ENCODE results near the gene NR3C1.

NR3C1 gene

DNA sequence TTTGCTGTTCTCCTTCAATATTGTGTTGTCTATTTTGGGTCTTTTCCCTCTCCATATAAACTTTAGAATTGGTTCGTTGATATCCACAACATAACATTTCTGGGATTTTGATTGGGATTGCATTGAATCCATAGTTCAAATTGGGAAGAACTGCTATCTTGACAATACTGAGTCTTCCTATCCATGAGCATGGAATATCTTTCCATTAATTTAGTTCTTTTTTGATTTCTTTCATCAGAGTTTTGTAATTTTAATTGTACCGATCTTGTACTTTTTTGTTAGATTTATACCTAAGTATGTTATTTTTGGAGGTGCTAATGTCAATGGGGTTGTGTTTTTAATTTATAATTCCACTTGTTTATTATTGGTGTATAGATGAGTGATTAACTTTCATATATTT lies 135.1 kb downstream of the NR3C1 start:
- no peaks in the 10 kb centered on the region for H3K4me1 ChIP-seq (ENCODE audit: insufficient read depth, low read length)
- WGBS: 100% methylated on average over 1 of the region's 2 CpGs
- no peak overlapping the region for H3K4me3 ChIP-seq (ENCODE audit: low read length)
- H3K9me3 ChIP-seq (ENCODE audit: insufficient read depth, low read depth, low read length): peaks cover 10% of the 10 kb centered on the region; the same call in 1 of the 2 replicates
- H3K9ac ChIP-seq (ENCODE audit: low read depth, low read length): no peak overlapping the region
- H3K27ac ChIP-seq (ENCODE audit: low read depth, low read length): no peak overlapping the region
- no peaks in the 10 kb centered on the region for H3K27me3 ChIP-seq (ENCODE audit: insufficient read depth, low read length)
- H3K36me3 ChIP-seq (ENCODE audit: insufficient read depth, low read length): no peaks in the 10 kb centered on the region

DNA sequence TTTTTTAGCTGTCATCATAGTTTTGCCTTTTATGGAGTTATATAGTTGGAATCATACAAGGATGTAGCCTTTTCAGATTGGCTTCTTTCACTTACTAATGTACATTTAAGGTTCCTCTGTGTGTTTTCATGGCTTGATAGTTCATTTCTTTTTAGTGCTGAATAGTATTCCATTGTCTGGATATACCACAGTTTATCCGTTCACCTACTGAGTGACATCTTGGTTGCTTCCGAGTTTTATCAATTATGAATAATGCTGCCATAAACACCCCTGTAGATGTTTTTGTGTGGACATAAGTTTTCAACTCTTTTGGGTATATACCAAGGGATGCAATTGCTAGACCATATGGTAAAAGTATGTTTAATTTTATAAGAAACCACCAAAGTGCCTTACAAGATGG lies 136.3 kb downstream of the NR3C1 start:
- Histone ChIP-seq H3K4me3 (ENCODE audit: low read length) (no peak overlapping the region), H3K9me3 (ENCODE audit: insufficient read depth, low read depth, low read length) (peaks cover 10% of the 10 kb centered on the region; the same call in 1 of the 2 replicates), H3K27me3 (ENCODE audit: insufficient read depth, low read length) (no peaks in the 10 kb centered on the region), H3K27ac (ENCODE audit: low read depth, low read length) (no peak overlapping the region), H3K9ac (ENCODE audit: low read depth, low read length) (no peak overlapping the region), H3K4me1 (ENCODE audit: insufficient read depth, low read length) (no peaks in the 10 kb centered on the region), H3K36me3 (ENCODE audit: insufficient read depth, low read length) (no peaks in the 10 kb centered on the region)
- 91% methylated on average over 2 of the region's 2 CpGs for WGBS

DNA sequence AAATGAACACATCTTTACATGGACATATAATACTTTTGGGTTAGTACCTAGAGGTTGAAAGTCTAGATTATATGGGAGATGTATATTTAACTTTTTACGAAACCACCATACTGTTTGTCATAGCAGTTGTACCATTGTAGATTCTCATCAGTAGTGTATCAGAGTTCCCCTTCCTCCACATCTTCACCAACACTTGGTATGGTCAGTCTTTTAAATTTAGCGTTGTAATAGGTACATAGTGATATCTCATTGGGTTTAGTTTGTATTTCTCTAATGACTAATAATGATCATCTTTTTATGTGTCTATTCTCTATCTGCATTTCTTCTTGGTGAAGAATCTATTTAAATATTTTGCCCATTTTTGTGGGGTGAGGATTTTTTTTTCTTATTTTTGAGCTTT lies 137.5 kb downstream of the NR3C1 start:
- no peak overlapping the region for H3K4me3 ChIP-seq (ENCODE audit: low read length)
- no CpG with 5 or more reads among the region's 2 CpGs for WGBS
- H3K27ac ChIP-seq (ENCODE audit: low read depth, low read length): no peak overlapping the region
- no peaks in the 10 kb centered on the region for H3K4me1 ChIP-seq (ENCODE audit: insufficient read depth, low read length)
- no peaks in the 10 kb centered on the region for H3K36me3 ChIP-seq (ENCODE audit: insufficient read depth, low read length)
- H3K27me3 ChIP-seq (ENCODE audit: insufficient read depth, low read length): no peaks in the 10 kb centered on the region
- H3K9ac ChIP-seq (ENCODE audit: low read depth, low read length): no peak overlapping the region
- peaks cover 10% of the 10 kb centered on the region; the same call in 1 of the 2 replicates for H3K9me3 ChIP-seq (ENCODE audit: insufficient read depth, low read depth, low read length)

DNA sequence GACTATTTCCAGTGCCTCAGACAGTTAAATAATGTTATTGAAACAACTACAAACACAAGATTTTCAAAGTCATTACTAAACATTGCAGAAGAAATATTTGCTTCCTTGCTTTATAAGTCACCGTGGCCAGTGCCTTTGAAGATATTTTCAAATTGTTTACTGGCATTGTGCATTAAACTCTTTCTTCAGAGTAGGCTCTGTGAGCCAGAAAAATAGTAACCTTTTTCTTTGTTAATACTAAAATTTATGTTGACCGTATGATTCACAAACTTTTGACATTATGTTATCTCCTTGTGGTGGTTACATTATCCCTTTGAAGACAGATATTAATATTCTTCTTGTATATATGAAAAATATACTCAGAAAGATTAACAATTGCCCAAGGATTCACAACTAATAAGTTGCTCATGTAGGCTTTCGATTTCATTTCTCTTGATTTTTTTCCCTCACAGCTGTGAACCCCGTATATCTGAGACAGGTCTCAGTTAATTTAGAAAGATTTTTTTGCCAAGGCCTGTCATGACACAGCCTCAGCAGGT lies 140.1 kb downstream of the NR3C1 start:
- Histone ChIP-seq H3K4me1 (ENCODE audit: insufficient read depth, low read length) (no peaks in the 10 kb centered on the region), H3K9ac (ENCODE audit: low read depth, low read length) (no peak overlapping the region), H3K36me3 (ENCODE audit: insufficient read depth, low read length) (no peaks in the 10 kb centered on the region), H3K27me3 (ENCODE audit: insufficient read depth, low read length) (no peaks in the 10 kb centered on the region), H3K27ac (ENCODE audit: low read depth, low read length) (no peak overlapping the region), H3K9me3 (ENCODE audit: insufficient read depth, low read depth, low read length) (peaks cover 10% of the 10 kb centered on the region; the same call in 1 of the 2 replicates), H3K4me3 (ENCODE audit: low read length) (no peak overlapping the region)
- 94% methylated on average over 3 of the region's 4 CpGs for WGBS

DNA sequence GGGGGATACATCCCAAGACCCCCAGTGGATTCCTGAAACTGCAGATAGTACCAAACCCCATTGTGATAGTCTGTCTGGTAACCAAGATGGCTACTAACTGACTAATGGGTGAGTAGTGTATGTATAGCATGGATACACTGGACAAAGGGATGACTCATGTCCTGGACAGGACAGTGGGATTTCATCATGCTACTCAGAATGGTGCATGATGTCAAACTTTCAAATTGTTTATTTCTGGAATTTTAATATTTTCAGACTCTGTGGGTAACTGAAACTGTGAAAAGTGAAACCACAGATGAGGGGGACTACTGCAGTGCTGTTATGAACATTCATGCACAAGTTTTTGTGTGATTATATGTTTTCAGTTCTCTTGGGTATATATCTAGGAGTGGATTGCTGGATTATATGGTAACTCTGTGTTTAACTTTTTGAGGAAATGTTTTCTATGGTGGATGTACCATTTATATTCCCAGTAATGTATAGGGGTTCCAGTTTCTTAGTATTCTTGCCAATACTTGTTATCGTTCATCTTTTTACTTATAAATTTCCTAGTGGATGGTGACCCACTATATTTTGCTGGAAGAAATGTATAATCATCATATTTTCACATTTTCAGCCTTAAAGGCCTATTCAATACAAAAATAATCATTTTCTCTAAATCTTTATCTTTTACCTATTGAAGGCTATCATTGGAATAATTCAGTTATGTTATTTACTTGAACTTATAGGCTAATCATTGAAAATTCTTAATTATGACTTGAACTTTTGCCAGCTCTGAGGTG lies 140.9 kb downstream of the NR3C1 start:
- Histone ChIP-seq H3K9ac (ENCODE audit: low read depth, low read length) (no peak overlapping the region), H3K27ac (ENCODE audit: low read depth, low read length) (no peak overlapping the region), H3K4me3 (ENCODE audit: low read length) (no peak overlapping the region), H3K27me3 (ENCODE audit: insufficient read depth, low read length) (no peaks in the 10 kb centered on the region), H3K4me1 (ENCODE audit: insufficient read depth, low read length) (no peaks in the 10 kb centered on the region), H3K36me3 (ENCODE audit: insufficient read depth, low read length) (no peaks in the 10 kb centered on the region), H3K9me3 (ENCODE audit: insufficient read depth, low read depth, low read length) (peaks cover 9% of the 10 kb centered on the region; the same call in 1 of the 2 replicates)
- no CpG with 5 or more reads among the region's 1 CpG for WGBS

- WGBS: 98% methylated on average over 7 of the region's 7 CpGs
- Histone ChIP-seq H3K4me3 (ENCODE audit: low read length) (no peak overlapping the region), H3K9ac (ENCODE audit: low read depth, low read length) (no peak overlapping the region), H3K9me3 (ENCODE audit: insufficient read depth, low read depth, low read length) (0 out of 2 replicates have a peak, but pooled peaks cover 5% of the 10 kb centered on the region), H3K4me1 (ENCODE audit: insufficient read depth, low read length) (no peaks in the 10 kb centered on the region), H3K36me3 (ENCODE audit: insufficient read depth, low read length) (no peaks in the 10 kb centered on the region), H3K27me3 (ENCODE audit: insufficient read depth, low read length) (no peaks in the 10 kb centered on the region), H3K27ac (ENCODE audit: low read depth, low read length) (no peak overlapping the region)
Observed at GRCh38 chr5:143261748-143262392, 141.6 kb downstream of the NR3C1 start.

DNA sequence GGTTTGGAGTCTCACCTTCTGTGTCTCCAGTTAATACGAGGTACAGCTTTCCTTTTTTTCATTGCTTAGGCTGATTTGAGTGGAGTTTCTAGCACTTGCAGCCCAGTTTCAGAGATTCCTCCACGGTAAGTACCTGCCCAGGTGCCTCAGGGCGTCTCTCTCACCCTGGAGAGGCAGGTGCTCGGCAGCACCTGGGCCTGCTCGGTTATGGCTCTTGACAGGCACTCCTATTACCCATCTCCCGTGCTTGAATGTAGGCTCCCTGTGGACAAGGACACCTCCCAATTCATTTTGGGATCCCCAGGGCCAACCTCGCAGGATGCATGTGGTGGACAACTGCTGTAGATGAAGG lies 144.3 kb downstream of the NR3C1 start:
- WGBS: 91% methylated on average over 7 of the region's 7 CpGs

DNA sequence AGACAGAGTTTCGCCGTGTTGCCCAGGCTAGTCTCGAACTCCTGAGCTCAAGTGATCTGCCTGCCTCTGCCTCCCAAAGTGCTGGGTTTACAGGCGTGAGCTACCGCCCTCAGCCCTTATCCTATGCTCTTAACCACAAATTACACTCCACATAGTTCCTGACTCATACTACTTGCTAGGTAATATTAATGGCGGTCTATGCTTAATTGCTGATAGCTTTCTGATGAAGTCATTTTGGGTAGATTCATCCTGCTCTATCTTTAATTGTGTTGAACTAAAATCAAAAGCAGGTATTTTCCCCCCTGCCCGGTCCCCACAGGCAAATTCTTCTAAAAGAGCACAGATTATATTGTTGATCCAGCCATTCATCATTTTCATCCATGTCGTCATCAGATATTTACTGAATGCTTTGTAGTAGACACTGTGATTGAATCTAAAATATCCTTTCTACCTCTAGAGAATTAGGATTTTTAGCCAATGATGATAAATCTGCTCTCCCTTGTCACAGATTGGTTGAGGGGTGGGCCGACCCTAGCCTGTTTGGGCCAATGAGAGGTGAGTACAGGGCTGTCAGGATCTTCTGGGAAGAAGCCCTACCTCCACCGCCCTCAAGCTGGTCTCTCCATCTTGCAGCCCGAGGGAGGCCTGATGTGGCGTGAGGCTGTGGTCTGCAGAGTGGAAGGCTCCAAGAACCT lies 144.8 kb downstream of the NR3C1 start:
- WGBS: 96% methylated on average over 10 of the region's 12 CpGs
- Histone ChIP-seq H3K36me3 (ENCODE audit: insufficient read depth, low read length) (no peaks in the 10 kb centered on the region), H3K9ac (ENCODE audit: low read depth, low read length) (no peak overlapping the region), H3K4me1 (ENCODE audit: insufficient read depth, low read length) (no peaks in the 10 kb centered on the region), H3K4me3 (ENCODE audit: low read length) (no peak overlapping the region), H3K27ac (ENCODE audit: low read depth, low read length) (no peak overlapping the region), H3K27me3 (ENCODE audit: insufficient read depth, low read length) (no peaks in the 10 kb centered on the region), H3K9me3 (ENCODE audit: insufficient read depth, low read depth, low read length) (no peaks in the 10 kb centered on the region)

More for the DNA sequence above, 144.3 kb downstream of the NR3C1 start:
- Histone ChIP-seq H3K4me1 (ENCODE audit: insufficient read depth, low read length) (no peaks in the 10 kb centered on the region), H3K36me3 (ENCODE audit: insufficient read depth, low read length) (no peaks in the 10 kb centered on the region), H3K4me3 (ENCODE audit: low read length) (no peak overlapping the region), H3K27me3 (ENCODE audit: insufficient read depth, low read length) (no peaks in the 10 kb centered on the region), H3K9me3 (ENCODE audit: insufficient read depth, low read depth, low read length) (no peaks in the 10 kb centered on the region), H3K9ac (ENCODE audit: low read depth, low read length) (no peak overlapping the region), H3K27ac (ENCODE audit: low read depth, low read length) (no peak overlapping the region)

GRCh38 chr5:143254819-143255218 lies 148.7 kb downstream of the NR3C1 start:
- Histone ChIP-seq H3K9me3 (ENCODE audit: insufficient read depth, low read depth, low read length) (no peaks in the 10 kb centered on the region), H3K27me3 (ENCODE audit: insufficient read depth, low read length) (no peaks in the 10 kb centered on the region), H3K36me3 (ENCODE audit: insufficient read depth, low read length) (no peaks in the 10 kb centered on the region), H3K4me1 (ENCODE audit: insufficient read depth, low read length) (no peaks in the 10 kb centered on the region), H3K27ac (ENCODE audit: low read depth, low read length) (no peak overlapping the region), H3K4me3 (ENCODE audit: low read length) (no peak overlapping the region), H3K9ac (ENCODE audit: low read depth, low read length) (no peak overlapping the region)
- 96% methylated on average over 7 of the region's 7 CpGs for WGBS

DNA sequence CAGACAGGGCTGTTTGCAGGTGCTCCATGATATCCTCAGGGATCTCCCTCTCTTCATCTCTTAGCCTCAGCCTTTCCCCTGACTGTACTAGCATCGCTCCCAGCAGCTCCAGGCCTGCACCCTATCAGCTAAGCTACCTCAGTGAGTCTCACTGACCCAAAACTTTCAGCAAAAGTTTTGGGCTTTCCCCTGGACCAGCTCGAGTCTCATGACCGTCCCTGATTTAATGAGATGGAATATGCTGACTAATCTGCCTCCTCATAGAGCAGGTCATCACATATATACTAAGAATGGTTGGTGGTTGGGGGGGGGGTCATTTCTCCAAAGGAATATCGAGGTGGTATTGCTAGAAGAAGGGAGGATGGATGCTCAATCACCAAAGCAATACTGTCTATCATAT lies 151.5 kb downstream of the NR3C1 start:
- H3K27ac ChIP-seq (ENCODE audit: low read depth, low read length): no peak overlapping the region
- H3K9me3 ChIP-seq (ENCODE audit: insufficient read depth, low read depth, low read length): no peaks in the 10 kb centered on the region
- no peak overlapping the region for H3K9ac ChIP-seq (ENCODE audit: low read depth, low read length)
- no peaks in the 10 kb centered on the region for H3K4me1 ChIP-seq (ENCODE audit: insufficient read depth, low read length)
- no peak overlapping the region for H3K4me3 ChIP-seq (ENCODE audit: low read length)
- H3K36me3 ChIP-seq (ENCODE audit: insufficient read depth, low read length): no peaks in the 10 kb centered on the region
- WGBS: 94% methylated on average over 1 of the region's 4 CpGs
- H3K27me3 ChIP-seq (ENCODE audit: insufficient read depth, low read length): no peaks in the 10 kb centered on the region

DNA sequence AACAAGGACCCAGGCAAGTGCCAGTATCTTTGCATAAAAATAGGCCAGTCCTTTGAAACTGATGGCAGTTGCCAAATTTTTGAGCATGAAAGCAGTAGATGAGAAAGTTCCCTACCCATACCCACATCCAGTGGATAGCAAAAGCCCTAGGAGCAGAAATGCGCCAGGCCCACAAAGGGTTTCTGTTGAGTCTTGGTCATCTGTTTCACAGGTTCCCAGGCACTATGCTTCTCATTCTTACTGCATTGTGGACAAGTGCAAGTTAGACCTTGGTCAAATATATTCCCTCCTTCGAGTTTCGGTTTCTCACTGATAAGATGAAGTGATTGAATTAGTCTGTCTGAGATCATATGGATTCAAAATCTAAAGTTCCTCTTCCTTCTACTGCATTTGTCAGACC lies 152.3 kb downstream of the NR3C1 start:
- H3K4me3 ChIP-seq (ENCODE audit: low read length): no peak overlapping the region
- H3K27ac ChIP-seq (ENCODE audit: low read depth, low read length): no peak overlapping the region
- no peaks in the 10 kb centered on the region for H3K4me1 ChIP-seq (ENCODE audit: insufficient read depth, low read length)
- H3K9me3 ChIP-seq (ENCODE audit: insufficient read depth, low read depth, low read length): no peaks in the 10 kb centered on the region
- 97% methylated on average over 3 of the region's 3 CpGs for WGBS
- no peaks in the 10 kb centered on the region for H3K27me3 ChIP-seq (ENCODE audit: insufficient read depth, low read length)
- H3K9ac ChIP-seq (ENCODE audit: low read depth, low read length): no peak overlapping the region
- no peaks in the 10 kb centered on the region for H3K36me3 ChIP-seq (ENCODE audit: insufficient read depth, low read length)
